H1 (cell line): ENCODE data around the gene MYMX. TPM values are rescaled to one million over a fixed set of nuclear protein-coding genes. Genes with fewer than 3 reads are reported as not detected.

Experiments
- ASH2L ChIP-seq: fragments of 200-600, 300-600 bp; sonication (generic); IDR thresholded peaks from one replicate; pipeline ENCODE4 v1.7.1; 2017; ENCODE audit warnings: low read length
- EZH2 ChIP-seq: fragments of 200-600 bp; sonication (generic); IDR thresholded peaks from 2 replicates; pipeline ENCODE4 v1.7.1; 2012; ENCODE audit warnings: low read depth, mild to moderate bottlenecking, moderate library complexity, low read length, inconsistent platforms; ENCODE audit not compliant: severe bottlenecking
- PHF8 ChIP-seq: fragments of 200-600 bp; sonication (generic); conservative IDR thresholded peaks from 2 replicates; pipeline ENCODE4 v1.7.1; 2012; ENCODE audit warnings: low read depth, mild to moderate bottlenecking, inconsistent platforms, low read length, moderate library complexity
- RBBP5 ChIP-seq: IDR thresholded peaks from 2 replicates; pipeline ENCODE4 v1.7.1; 2012; ENCODE audit warnings: low read depth, mild to moderate bottlenecking, inconsistent platforms, low read length, moderate library complexity, borderline replicate concordance
- RXRA ChIP-seq: IDR thresholded peaks from 2 replicates; pipeline ENCODE4 v1.6.1; 2011; ENCODE audit warnings: low read depth, mild to moderate bottlenecking, low read length, moderate library complexity; ENCODE audit not compliant: insufficient read depth
- SIN3A ChIP-seq, 2 experiments: IDR thresholded peaks in 1 of 2; conservative IDR thresholded peaks in 1 of 2; 2 replicates each; pipeline ENCODE4 v1.6.1; 2011 to 2012; ENCODE audit warnings: low read length in 2 of 2, improper control_type of control experiment in 1 of 2, low read depth in 1 of 2, mild to moderate bottlenecking in 1 of 2
- polyA plus RNA-seq, 7 experiments: library from polyadenylated mRNA; depleted of rRNA in 3 of 7; stranded (reverse) in 5 of 7; unstranded in 2 of 7; fragments of >200 nt in 5 of 7; fragments of 200-250 nt in 2 of 7; gene quantifications; 1 replicate in 5 of 7; 2 replicates in 1 of 7; 4 replicates in 1 of 7; pipeline versions ENCODE4 v1.2.1 to v1.2.3, GENCODE V29; 2011 to 2013; ENCODE audit warnings: missing spikeins in 2 of 7, mixed read lengths in 2 of 7
- total RNA-seq: library from RNA; stranded (reverse); fragmentation: NEBNext Ultra II Directional; extraction: Animal tissue kit (Norgen Biotek cat#: 25700); gene quantifications from 2 replicates; pipeline ENCODE4 v1.2.1, GENCODE V29; 2021

MYMX gene
- total and polyA plus RNA-seq, 2 of the 8 experiments (the other 6 are each of a cell fraction or from before 2014, with no cell fraction given), result 4.7 to 6.9 TPM

- TF ChIP-seq RBBP5 (no peak), PHF8 (no peak), ASH2L (no peak), RXRA (no peak), EZH2 (no peak), SIN3A (conservative IDR thresholded peaks at IDR 0.05 in 1 of 2, IDR thresholded peaks at IDR 0.05 in 1 of 2; ENCODE audit: low read depth in 1 of 2, low read length in 2 of 2) (no peak)
Observed at GRCh38 chr6:44263354-44264100, 46.8 kb downstream of the MYMX start (continued).
